A673 (cell line): ENCODE measurements around the gene AOPEP. TPM values are rescaled to one million over a fixed set of nuclear protein-coding genes. Genes with fewer than 3 reads are reported as not detected.

Source experiments
- BruUV-seq: library from RNA; stranded (reverse); fragments of 400-500 nt; replicated peaks from 2 replicates; lab custom pipeline; 2021; lab: Mats Ljungman, UMichigan
- CTCF ChIA-PET: fragments of 300-600 bp; sonication (Branson Sonifier 250); formaldehyde crosslinking; loops from one replicate; lab custom pipeline; 2022; ENCODE audit warnings: antibody characterized with exemption; lab: Charles Lee
- POLR2A ChIA-PET: fragments of 300-600 bp; sonication (Branson Sonifier 250); formaldehyde crosslinking; loops from one replicate; lab custom pipeline; 2022; ENCODE audit warnings: antibody characterized with exemption; ENCODE audit not compliant: low non-redundant PET; lab: Charles Lee
- DNase-seq: peaks from one replicate; pipeline ENCODE4 v3.0.0-alpha.2; 2015; ENCODE audit warnings: low spot score
- H3K27ac ChIP-seq: fragments of 200-600 bp; sonication (generic); 2 replicates; pipeline ENCODE4 v1.5.1; 2016; ENCODE audit warnings: mixed run types, low read depth, mild to moderate bottlenecking, mixed read lengths, antibody characterized with exemption, low read length; ENCODE audit not compliant: poor library complexity, severe bottlenecking
- H3K27me3 ChIP-seq: fragments of 200-600 bp; sonication (generic); replicated peaks from 2 replicates; pipeline ENCODE4 v1.6.1; 2017; ENCODE audit warnings: mixed run types, low read depth, mild to moderate bottlenecking, mixed read lengths, antibody characterized with exemption, low read length; ENCODE audit not compliant: insufficient read depth, poor library complexity
- H3K36me3 ChIP-seq: fragments of 200-600 bp; sonication (generic); 2 replicates; pipeline ENCODE4 v1.6.1; 2016; ENCODE audit warnings: mixed run types, mild to moderate bottlenecking, mixed read lengths, antibody characterized with exemption, low read length; ENCODE audit not compliant: insufficient read depth, poor library complexity, severe bottlenecking
- H3K4me1 ChIP-seq: fragments of 200-600 bp; sonication (generic); 2 replicates; pipeline ENCODE4 v1.6.1; 2017; ENCODE audit warnings: mixed run types, mild to moderate bottlenecking, mixed read lengths, antibody characterized with exemption, low read length; ENCODE audit not compliant: insufficient read depth, poor library complexity, severe bottlenecking
- H3K4me3 ChIP-seq: fragments of 200-600 bp; sonication (generic); 2 replicates; pipeline ENCODE4 v1.5.1; 2016; ENCODE audit warnings: low read depth, mixed run types, mild to moderate bottlenecking, mixed read lengths, low read length; ENCODE audit not compliant: poor library complexity, severe bottlenecking
- H3K9me3 ChIP-seq: fragments of 200-600 bp; sonication (generic); 2 replicates; pipeline ENCODE4 v1.6.1; 2016; ENCODE audit warnings: mixed run types, low read depth, mild to moderate bottlenecking, mixed read lengths, antibody characterized with exemption, low read length; ENCODE audit not compliant: poor library complexity, severe bottlenecking
- EZH2 ChIP-seq: fragments of 200-600 bp; sonication (generic); IDR thresholded peaks from 2 replicates; pipeline ENCODE4 v1.6.1; 2017; ENCODE audit warnings: borderline replicate concordance, low read depth, mild to moderate bottlenecking, mixed read lengths, antibody characterized with exemption, low read length; ENCODE audit not compliant: poor library complexity, severe bottlenecking
- intact Hi-C: fragments of 100-400 bp; cut with micrococcal nuclease; formaldehyde crosslinking; loops from one replicate; pipeline ENCODE4 v1.10.0; 2022; ENCODE audit not compliant: unreplicated experiment
- total RNA-seq: library from RNA; stranded (reverse); gene quantifications from 2 replicates; pipeline ENCODE4 v1.2.3, GENCODE V29; 2021
- TF ChIP-seq, protein P1 (sequence below): fragments of 300-800, 200-600 bp; sonication (generic); conservative IDR thresholded peaks from 2 replicates; pipeline ENCODE4 v1.5.1; 2017; ENCODE audit warnings: low read depth, mild to moderate bottlenecking, antibody characterized with exemption, low read length, moderate library complexity, mixed read lengths

AOPEP gene
- total RNA-seq, 1 experiment from 2014 or later, result 17.5 TPM

DNA sequence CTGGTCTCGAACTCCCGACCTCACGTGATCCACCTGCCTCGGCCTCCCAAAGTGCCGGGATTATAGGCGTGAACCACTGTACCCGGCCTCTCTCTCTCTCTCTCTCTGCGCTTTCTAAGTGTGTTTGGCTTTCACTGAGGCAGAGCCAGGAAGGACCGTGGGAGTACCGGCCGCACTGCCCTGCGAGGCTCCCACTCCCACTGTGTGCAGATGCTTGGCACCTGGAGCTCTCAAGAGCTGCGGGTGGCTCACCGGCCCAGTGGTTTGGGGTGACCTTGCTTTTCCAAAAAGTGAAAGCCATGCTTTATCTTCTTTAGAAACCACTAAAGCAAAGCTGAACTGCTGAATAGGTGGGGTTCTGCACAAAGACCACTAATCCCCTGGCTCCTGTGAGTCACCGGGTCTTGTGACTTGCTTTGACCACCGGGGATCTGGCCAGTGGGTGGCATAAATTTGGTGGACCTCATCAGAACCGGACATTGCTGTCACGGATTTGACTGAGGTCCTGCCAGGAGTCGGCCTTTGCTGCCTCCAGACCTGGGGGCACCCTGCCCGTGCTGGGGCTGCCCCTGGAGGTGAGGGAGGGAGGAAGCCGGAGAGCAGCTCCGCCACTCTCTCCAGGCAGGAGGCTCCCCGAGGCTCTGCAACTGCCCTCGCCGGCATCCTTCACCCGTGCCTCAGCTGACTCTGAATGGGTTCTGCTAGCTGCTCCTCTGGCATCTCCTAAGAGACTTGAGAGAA is 362.1 kb downstream of the AOPEP start:
- ChIA-PET CTCF (no interaction called here), POLR2A (no interaction called here)
- BruUV-seq, result no TSS peak
- H3K4me1 ChIP-seq, result peaks cover 4% of the 10 kb centered on the region
- no peak for TF ChIP-seq EZH2
- TF ChIP-seq, protein P1, sequence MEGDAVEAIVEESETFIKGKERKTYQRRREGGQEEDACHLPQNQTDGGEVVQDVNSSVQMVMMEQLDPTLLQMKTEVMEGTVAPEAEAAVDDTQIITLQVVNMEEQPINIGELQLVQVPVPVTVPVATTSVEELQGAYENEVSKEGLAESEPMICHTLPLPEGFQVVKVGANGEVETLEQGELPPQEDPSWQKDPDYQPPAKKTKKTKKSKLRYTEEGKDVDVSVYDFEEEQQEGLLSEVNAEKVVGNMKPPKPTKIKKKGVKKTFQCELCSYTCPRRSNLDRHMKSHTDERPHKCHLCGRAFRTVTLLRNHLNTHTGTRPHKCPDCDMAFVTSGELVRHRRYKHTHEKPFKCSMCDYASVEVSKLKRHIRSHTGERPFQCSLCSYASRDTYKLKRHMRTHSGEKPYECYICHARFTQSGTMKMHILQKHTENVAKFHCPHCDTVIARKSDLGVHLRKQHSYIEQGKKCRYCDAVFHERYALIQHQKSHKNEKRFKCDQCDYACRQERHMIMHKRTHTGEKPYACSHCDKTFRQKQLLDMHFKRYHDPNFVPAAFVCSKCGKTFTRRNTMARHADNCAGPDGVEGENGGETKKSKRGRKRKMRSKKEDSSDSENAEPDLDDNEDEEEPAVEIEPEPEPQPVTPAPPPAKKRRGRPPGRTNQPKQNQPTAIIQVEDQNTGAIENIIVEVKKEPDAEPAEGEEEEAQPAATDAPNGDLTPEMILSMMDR, result no peak
- intact Hi-C loops, result no loop called here
- H3K27me3 ChIP-seq, result no peaks in the 10 kb centered on the region
- no peak overlapping the region for H3K4me3 ChIP-seq
- H3K27ac ChIP-seq, result no peak overlapping the region
- H3K9me3 ChIP-seq, result no peaks in the 10 kb centered on the region
- H3K36me3 ChIP-seq, result no peaks in the 10 kb centered on the region
- DNase-seq, result no peak

DNA sequence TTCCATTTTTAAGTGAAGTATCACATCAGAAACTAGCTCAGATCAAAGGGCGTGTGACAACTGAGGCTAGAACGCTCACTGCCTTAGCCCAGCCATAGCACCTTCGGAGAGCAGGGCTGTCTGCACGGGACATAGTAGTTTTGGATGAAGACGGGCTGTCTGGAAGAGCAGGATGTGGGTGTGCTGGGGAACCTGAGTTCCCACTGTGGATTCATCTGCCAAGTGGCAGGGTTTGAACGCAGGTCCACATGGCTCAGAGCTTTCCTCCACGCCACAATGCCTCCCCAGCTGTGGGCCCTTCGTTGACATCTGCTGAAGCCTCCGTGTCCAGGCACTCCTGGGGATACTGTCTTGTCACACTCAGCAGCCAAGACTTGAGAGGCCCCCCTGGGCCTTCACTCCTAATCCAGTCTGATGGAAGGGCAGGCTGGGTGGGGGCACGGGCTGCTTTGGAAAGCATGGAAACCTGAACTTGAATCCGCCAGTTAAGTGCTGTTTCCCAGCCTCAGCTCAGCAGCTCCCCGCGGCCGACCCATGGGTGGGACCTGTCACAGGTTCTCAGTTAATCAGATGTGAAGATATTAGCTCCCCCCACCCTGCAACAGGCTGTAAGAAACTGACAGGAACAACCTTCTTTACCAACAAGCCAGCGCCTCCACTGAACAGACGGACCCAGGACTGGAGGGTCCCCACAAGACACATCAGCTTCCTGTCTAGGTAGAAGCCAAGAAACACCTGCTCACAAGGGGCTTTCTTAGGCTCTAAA is 362.9 kb downstream of the AOPEP start:
- intact Hi-C loops, result no loop called here
- TF ChIP-seq, protein P1, result no peak
- no peak for TF ChIP-seq EZH2
- Histone ChIP-seq H3K9me3 (no peaks in the 10 kb centered on the region), H3K27ac (no peak overlapping the region), H3K36me3 (no peaks in the 10 kb centered on the region), H3K4me3 (no peak overlapping the region), H3K4me1 (peaks cover 4% of the 10 kb centered on the region), H3K27me3 (no peaks in the 10 kb centered on the region)
- no peak for DNase-seq
- POLR2A ChIA-PET, result no interaction called here
- no TSS peak for BruUV-seq
- CTCF ChIA-PET, result no interaction called here

DNA sequence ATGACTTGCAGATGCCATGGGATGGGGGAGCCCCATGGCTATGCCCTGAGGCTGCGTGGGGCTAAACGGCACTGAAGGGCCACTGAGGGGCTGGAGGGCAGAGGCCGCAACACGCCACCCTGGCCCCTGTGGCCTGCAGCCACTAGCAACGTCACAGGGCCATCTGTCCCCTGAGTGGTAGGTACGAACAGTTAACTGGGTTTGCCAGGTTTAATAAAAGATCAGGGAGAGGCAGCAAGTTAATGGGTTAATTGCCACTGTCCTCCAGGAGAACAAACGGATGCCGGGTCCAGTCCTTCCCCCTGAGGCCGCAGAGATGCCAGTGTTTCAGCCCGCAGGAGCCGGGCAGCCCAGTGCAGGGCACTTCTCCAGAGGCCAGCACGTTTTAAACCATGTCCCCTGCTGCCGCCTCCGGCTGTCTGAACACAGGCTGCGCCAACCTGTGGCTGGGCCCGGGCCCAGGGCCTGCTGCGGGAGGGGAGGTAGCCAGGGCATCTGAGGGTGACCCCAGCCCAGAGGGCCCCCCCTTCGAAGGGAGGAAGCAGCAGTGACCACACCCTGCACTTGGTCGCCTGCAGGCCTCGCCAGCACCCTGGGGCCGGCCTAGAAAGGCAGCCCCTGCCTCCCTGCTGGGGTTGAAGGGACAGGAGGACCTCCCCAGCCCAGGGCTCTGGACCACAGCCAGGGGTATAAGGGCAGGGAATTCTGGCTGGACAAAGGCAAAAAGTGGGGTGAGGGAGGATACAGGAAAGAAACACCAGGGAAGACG is 363.7 kb downstream of the AOPEP start:
- H3K36me3 ChIP-seq, result no peaks in the 10 kb centered on the region
- no TSS peak for BruUV-seq
- H3K4me1 ChIP-seq, result peaks cover 4% of the 10 kb centered on the region

More for the DNA sequence above, 363.7 kb downstream of the AOPEP start:
- no peak overlapping the region for H3K4me3 ChIP-seq
- POLR2A ChIA-PET, result no interaction called here
- DNase-seq, result no peak
- intact Hi-C loops, result no loop called here
- H3K9me3 ChIP-seq, result no peaks in the 10 kb centered on the region
- H3K27ac ChIP-seq, result no peak overlapping the region
- TF ChIP-seq, protein P1, result no peak
- TF ChIP-seq EZH2, result no peak
- CTCF ChIA-PET, result no interaction called here
- no peaks in the 10 kb centered on the region for H3K27me3 ChIP-seq
